Ramos (cell line): ENCODE results near the gene SKI.

ENCODE experiments used
- in situ Hi-C: fragments of 300-500 bp; cut with MboI; formaldehyde crosslinking; loops from one replicate; pipeline ENCODE4 v1.14.3; 2022; ENCODE audit warnings: low sequenced_read_pairs; ENCODE audit not compliant: unreplicated experiment

SKI gene

GRCh38 chr1:2193514-2194281 lies 34.4 kb upstream of the SKI start:
- in situ Hi-C loops: no loop called here

- in situ Hi-C loops: no loop called here
These were observed 33.7 kb upstream of the SKI start, which contains the start of gene FAAP20 for GRCh38 chr1:2194319-2194897. Gene FAAP20 (minus strand): TSS chr1:2194772. CDS start chr1:2194749, 23 bp downstream.

GRCh38 chr1:2194898-2195673 lies 33.0 kb upstream of the SKI start:
- in situ Hi-C loops: loop anchor here (5.0 kb wide), 1 partner anchor 182 kb away; no protein-coding TSS in a partner anchor

- in situ Hi-C loops: loop anchor here (5.0 kb wide), 1 partner anchor 182 kb away; no protein-coding TSS in a partner anchor
These were observed 32.3 kb upstream of the SKI start for GRCh38 chr1:2195785-2196184.

GRCh38 chr1:2196901-2197638 lies 31.0 kb upstream of the SKI start:
- in situ Hi-C loops: loop anchor here (5.0 kb wide), 1 partner anchor 180 kb away; no protein-coding TSS in a partner anchor

GRCh38 chr1:2197707-2198165 lies 30.4 kb upstream of the SKI start:
- in situ Hi-C loops: loop anchor here (5.0 kb wide), 1 partner anchor 180 kb away; no protein-coding TSS in a partner anchor

DNA sequence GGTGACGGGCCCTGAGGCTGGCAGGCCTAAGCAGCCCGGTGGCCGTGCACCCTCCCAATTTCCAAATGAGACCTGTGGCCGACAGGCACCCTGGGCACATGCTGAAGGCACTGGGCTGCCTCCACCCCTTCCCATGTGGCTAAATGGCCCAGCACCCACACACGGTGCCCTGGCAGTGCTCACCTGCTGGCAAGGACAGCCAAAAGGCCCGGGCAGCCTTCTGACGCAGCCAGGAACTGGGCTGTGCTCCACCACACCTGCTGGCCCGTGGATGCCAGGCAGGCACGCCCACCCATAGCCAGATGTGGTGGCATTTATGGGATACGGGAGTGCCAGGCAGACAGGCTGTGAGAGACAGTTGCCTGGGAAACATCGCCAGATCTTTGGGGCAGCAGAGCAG lies 29.5 kb upstream of the SKI start:
- in situ Hi-C loops: loop anchor here (5.0 kb wide), 1 partner anchor 179 kb away; no protein-coding TSS in a partner anchor

DNA sequence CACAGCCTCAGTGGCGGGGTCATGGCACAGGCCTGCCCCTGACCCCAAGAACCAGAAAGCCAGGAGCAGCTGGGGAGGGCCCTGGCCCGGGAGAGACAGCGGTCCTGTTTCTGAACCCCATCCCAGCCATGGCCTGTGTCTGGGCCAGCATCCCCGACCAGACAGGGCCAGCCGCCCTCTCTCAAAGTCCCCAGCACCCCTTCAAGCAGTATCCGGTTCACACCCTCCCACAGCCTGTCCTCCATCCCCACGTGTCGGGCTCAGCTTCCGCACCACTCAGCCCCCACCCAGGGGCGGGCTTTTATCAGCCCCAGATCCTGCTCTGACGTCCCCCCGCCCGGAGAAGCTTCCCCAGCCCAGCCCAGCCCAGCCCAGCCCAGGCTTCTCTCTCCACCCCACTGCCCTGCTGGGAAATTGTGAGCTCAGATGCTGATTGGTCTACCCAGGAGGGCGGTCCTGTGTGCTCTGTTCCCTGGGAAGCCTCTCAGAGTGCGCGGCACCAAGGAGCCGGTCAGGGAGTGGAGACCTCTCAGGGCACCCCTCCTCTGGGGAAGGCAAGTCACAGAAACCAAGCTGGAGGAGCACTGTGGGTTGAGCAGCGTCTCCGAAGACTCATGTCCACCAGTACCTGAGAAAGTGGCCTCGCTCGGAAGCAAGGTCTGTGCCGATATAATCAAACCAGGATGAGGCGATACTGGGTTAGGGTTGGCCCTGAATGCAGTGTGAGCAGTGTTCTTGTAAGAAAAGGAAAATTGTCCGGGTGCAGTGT lies 28.9 kb upstream of the SKI start:
- in situ Hi-C loops: loop anchor here (5.0 kb wide), 1 partner anchor 178 kb away; no protein-coding TSS in a partner anchor

DNA sequence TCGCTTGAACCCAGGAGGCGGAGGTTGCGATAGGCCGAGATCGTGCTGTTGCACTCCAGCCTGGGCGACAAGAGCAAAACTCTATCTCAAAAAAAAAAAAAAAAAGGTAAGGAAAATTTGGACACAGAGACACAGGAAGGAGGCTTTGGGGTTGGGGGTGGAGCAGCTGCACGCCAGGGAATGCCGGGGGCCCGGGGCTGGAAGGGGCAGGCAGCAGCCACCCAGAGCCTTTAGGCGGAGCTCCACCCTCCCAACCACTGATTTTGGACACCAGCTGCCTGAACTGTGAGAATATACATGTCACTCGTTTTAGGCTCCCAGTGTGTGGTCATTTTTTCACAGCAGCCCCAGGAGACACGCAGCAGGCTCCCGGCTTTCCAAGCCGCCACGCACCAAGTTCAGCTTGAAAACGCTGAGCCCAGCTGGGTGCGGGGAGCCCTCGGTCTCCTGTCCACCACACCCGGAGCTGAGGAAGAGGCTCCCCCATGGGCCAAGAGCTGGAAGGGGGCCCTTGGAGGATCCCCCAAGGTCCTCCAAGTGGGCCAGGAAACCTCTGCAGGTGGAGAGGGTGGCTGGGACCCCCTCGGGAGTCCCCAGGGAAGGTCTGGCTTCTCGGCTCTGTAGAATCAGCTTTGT lies 27.7 kb upstream of the SKI start:
- in situ Hi-C loops: no loop called here

DNA sequence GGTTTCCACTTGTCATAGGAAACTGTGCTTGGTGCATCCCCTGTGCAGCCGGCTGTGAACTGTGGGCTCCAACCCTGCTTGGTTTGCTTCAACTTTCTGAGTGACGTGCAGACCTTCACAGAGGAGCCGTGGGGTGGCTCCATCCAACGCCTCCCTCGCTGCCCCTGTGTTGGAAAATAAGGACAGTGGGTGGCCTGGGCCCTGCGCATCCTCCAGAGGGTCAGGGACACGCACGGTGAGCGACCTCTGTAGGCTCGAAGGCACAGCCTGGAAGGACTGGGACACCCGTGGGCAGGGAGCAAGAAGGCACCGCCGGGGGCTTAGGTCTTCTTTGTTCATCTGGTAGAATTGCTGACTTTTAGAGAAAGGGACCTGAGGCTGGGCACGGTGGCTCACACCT lies 27.1 kb upstream of the SKI start:
- in situ Hi-C loops: no loop called here

DNA sequence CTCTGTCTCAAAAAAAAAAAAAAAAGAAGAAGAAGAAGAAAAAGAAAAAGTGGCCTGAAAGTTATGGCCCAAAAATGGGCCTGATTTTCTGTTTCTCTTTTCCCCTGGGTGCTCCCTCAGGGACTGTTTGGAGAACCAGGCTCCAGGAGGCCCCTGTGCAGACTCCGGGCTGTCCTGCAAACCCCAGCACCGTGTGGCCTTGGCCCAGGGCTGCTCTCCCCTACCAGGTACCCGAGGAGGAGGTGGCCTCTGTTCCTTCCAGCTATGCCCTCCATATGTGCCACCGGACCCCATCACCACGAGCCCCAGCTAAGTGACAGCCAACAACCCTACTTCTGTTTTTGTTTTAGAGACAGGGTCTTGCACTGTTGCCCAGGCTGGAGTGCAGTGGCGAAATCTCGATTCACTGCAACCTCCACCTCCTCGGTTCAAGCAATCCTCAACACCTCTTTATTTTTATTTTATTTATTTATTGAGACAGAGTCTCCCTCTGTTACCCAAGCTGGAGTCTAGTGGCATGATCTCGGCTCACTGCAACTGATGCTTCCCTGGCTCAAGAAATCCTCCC lies 26.0 kb upstream of the SKI start:
- in situ Hi-C loops: no loop called here

- in situ Hi-C loops: no loop called here
These were observed 25.1 kb upstream of the SKI start for GRCh38 chr1:2202843-2203601.

DNA sequence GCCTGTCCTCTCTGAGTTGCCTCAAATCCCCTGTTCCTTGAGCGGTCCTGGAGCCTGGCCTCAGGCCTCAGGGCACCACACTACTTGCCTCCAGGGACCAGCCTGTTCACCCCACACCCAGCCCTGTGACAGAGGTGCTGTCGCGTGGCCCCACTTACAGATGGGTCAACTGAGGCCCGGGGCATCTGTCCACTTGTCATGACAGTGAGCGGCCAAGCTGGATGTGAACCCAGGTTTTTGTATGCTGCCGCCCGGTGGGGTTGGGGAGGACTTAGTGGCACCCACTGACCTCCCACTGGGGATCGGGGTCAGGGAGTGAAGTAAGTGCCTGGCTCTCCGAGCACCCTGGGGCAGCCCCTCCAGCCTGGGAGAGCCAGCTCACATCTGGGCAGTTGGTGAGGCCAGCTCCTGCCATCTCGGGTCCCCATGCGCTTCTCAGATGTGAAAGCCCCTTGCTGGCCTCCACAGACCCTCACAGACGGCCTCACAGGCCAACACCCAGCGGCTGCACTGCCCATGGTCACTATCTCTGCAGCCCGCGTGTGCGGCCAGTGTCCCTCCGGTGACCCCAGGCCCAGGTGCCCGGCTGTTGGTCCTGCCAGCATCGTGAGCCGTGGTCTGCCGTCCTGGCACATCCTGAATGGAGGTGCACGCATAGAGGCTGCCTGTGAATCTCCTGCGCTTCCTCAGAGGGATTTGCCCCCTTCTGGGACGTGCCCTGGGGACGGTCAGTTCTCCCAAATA lies 24.3 kb upstream of the SKI start:
- in situ Hi-C loops: no loop called here

GRCh38 chr1:2204415-2205190 lies 23.5 kb upstream of the SKI start:
- in situ Hi-C loops: no loop called here

GRCh38 chr1:2205191-2205952 lies 22.7 kb upstream of the SKI start:
- in situ Hi-C loops: no loop called here
